ENCODE measurements around the gene BLOC1S3. TPM values are rescaled to one million over a fixed set of nuclear protein-coding genes. Genes with fewer than 3 reads are reported as not detected.

Gene BLOC1S3
- total and polyA plus RNA-seq, 2 of the 4 experiments (the other 2 are of a cell fraction), result 1.1 to 4.9 TPM

DNA sequence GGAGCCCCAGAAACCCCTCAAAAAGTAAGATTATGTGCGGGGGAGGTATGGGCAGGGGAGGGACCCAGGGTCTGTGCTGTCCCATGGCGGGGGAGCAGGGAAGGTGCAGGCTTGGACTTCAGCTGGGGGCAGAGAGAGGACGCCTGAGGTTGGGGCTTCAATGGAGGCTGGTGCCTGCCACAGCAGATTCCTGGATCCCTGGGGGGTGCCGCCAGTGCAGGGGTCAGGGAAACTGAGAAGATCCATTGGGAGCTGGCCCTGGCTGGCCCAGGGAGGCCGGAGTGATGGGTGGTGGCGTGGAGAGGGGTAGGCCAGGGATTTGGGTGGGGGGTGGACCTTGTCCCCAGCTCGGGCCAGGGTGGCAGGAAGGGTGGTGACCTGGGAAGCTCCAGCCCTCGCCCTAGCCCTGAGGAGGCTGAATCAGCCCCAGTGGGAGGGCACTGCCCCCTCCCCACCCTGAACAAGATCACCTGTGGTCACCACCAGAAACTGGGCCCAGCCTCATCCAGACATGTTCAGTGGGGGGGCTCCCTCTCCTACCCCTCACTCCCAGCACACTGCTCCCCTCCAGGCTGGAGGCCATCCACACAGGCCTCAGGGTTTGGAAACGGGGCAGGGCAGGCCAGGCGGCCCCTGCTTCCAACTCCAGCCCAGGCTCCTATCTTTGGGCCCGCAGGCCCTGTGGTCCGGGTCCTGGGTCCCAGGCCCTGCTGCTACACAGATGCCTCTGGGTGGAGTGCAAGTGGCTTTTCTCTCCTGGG is 19.2 kb upstream of the BLOC1S3 start:
- intact Hi-C loops (cut with micrococcal nuclease) (no loop called here), dilution Hi-C loops (cut with HindIII; ENCODE audit: low sequenced_read_pairs, unreplicated experiment) (no loop called here), in situ Hi-C loops (cut with MboI; ENCODE audit: low sequenced_read_pairs) (no loop called here)
- Histone ChIP-seq H3K36me3 (ENCODE audit: control insufficient read depth, insufficient read depth, low read length) (no peaks in the 10 kb centered on the region), H4K20me1 (ENCODE audit: insufficient read depth, low read length) (peaks cover 5% of the 10 kb centered on the region), H3K9ac (ENCODE audit: low read depth, low read length) (no peak overlapping the region), H3K18ac (ENCODE audit: low read depth, low read length) (no peak overlapping the region), H3K9me1 (ENCODE audit: insufficient read depth, low read length) (0 out of 2 replicates have a peak, but pooled peaks cover under 1% of the 10 kb centered on the region), H2AK5ac (ENCODE audit: low read depth, low read length) (no peak overlapping the region), H3K4me1 (ENCODE audit: control insufficient read depth, insufficient read depth, low read length) (peaks cover 2% of the 10 kb centered on the region), H3K14ac (replicated peaks; ENCODE audit: low read depth, low read length) (no peak overlapping the region), H3K56ac (ENCODE audit: extremely low read depth, insufficient read depth, low read length) (no peak overlapping the region), H4K5ac (ENCODE audit: low read depth, low read length) (no peak overlapping the region), H2BK15ac (ENCODE audit: low read depth, low read length) (no peak overlapping the region), H3K79me1 (ENCODE audit: low read depth in 1 of 2, low read length in 2 of 2) (no peaks in the 10 kb centered on the region), H3K4me2 (ENCODE audit: low read depth, low read length) (no peak overlapping the region), H3K4ac (ENCODE audit: low read depth, low read length) (no peak overlapping the region), H4K91ac (ENCODE audit: insufficient read depth, low read depth, low read length) (no peak overlapping the region), H3K27me3 (ENCODE audit: control insufficient read depth, insufficient read depth, low read length) (peaks cover 22% of the 10 kb centered on the region), H2BK120ac (ENCODE audit: low read depth, low read length) (no peak overlapping the region), H3K9me3 (ENCODE audit: control insufficient read depth, insufficient read depth, low read length) (no peaks in the 10 kb centered on the region), H4K8ac (ENCODE audit: low read depth in 2 of 2, low read length in 2 of 2) (no peak overlapping the region), H2AFZ (replicated peaks; ENCODE audit: low read length, poor library complexity) (no peak overlapping the region), H2BK5ac (ENCODE audit: low read depth, low read length, poor library complexity, severe bottlenecking) (no peak overlapping the region), H3K23ac (ENCODE audit: low read depth, low read length) (no peak overlapping the region), H3K27ac (ENCODE audit: insufficient read depth, low read length) (no peak overlapping the region), H3K4me3 (ENCODE audit: insufficient read depth, low read depth, low read length) (no peak overlapping the region), H2AK9ac (replicated peaks; ENCODE audit: low read depth, low read length, poor library complexity) (no peak overlapping the region), H2BK20ac (ENCODE audit: low read depth, low read length) (no peak overlapping the region)
- POLR2A ChIA-PET (ENCODE audit: unreplicated experiment), result no interaction called here
- ATAC-seq (ENCODE audit: low read depth), result no peak
- 85% methylated on average over 2 of the region's 12 CpGs; no CpG with 5 or more reads in 1 of the 2 experiments for WGBS, 2 experiments (ENCODE audit: extremely low coverage in 2 of 2, insufficient read length in 1 of 2)
- no peak for TF ChIP-seq SMC3 (IDR thresholded peaks at IDR 0.05; ENCODE audit: low read depth, low read length)
- CTCF ChIA-PET, result interaction anchor here (1.7 kb wide), 1 partner anchor 89 kb away, joined by 4 read pairs; no protein-coding TSS in a partner anchor
- BruUV-seq (replicated peaks), result no TSS peak
- DNase-seq, result no peak
